HG02840 (cell line): ENCODE results near the gene PNCK.

Experiments used
- ATAC-seq: cut with Tn5 transposase; IDR thresholded peaks from one replicate; pipeline ENCODE4 v1.9.1; 2021; ENCODE audit warnings: mild to moderate bottlenecking, moderate library complexity, moderate number of reproducible peaks; ENCODE audit not compliant: unreplicated experiment, low FRiP score

The PNCK gene

DNA sequence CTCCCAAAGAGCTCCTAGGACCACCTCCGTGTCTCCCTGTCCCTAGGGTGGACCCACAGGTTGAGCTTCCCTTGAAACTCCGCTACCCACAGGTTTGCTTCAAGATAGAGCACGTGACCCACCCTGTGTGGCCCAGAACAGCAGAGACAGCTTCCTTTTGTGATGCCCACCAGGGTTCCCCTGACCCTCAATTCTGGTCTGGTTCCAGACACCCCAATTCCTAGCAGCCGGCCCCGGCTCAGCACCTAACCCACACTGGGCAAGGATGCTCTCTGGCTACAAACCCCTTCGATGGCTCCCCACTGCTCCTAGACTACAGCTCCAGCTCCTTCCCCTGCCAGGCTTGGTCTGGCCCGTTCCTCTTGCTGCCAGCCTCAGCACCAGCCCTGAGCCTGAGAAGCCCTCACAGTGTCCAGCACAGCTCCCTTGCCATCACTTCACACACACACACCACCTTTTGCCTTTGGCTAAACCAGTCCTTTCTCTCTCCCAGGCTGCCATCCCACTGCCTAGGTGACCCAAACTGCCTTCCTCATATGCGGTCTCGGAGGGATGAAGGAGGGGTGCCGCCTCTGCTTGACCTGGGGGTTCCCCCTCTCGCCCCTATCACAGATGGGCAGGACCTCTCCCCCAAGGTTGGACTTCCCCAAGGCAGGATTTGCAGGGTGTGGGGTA, 6.2 kb downstream of the PNCK start:
- ATAC-seq, result no peak

DNA sequence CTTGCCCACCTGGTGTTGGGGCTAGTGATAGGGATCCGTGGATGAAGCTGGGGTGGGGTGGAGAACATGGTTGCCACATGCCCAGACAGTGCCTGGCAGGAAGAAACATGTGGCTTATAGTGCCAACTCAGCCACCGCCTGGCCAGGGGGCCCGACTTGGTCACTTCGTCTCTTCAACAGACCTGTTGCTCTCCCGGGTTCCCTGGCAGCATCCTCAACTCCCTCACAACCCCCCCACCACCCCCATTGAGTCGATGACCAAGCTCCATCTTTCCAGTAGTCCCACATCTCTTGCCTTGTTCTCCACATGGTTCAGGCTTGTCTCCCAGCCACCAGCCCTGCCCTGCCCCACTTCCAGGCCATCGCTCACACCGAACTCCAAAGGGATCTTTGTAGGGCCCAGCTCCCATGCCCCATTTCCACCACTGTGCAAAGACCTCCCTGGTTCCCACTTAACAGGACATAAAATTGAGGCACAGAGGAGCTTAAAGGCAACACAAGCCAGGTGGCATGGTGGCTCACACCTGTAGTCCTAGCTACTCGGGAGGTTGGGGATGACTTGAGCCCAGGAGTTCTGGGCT, 7.8 kb downstream of the PNCK start:
- no peak for ATAC-seq

DNA sequence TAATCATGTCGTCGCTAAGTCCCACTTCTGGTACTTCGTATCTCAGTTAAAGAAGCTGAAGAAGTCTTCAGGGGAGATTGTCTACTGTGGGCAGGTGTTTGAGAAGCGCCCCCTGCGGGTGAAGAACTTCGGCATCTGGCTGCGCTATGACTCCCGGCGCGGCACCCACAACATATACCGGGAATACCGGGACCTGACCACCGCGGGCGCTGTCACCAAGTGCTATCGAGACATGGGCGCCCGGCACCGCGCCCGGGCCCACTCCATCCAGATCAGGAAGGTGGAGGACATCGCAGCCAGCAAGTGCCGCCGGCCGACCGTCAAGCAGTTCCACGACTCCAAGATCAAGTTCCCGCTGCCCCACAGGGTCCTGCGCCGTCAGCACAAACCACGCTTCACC, 11.3 kb downstream of the PNCK start:
- ATAC-seq, result no peak

DNA sequence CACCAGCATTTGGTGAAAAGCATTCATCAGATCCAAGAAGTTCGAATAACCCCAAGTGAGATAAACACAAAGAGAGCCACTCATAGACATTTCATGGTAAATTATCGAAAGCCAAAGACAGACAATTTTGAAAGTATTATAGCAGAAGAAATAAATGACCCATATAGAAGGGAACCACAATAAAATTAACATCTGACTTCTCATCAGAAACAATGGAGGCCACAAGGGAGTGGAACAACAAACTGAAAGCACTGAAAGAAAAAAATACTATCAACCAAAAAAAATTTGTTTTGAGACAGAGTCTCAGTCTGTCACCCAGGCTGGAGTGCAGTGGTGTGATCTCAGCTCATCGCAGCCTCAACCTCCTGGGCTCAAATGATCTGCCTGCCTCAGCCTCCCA, 14.3 kb downstream of the PNCK start:
- no peak for ATAC-seq

DNA sequence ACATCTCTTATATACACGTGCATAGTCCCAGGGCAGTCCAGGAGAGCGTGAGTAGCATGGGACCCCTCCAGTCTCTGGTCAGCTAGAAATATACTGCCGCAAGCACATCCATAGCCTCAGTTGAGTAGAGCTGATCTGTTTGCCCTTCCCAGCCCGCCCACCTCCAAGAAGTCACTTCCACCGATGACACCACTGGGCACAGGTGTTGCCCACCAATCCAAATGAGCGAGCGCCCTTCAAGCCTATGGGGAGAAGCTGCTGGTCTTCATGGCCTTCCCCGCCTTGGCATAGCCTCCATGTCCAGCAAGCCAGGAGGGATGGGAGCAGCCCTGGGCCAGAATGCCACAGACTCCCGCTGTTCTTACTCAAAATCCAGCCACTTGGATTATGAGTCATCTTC, 16.5 kb downstream of the PNCK start:
- ATAC-seq, result no peak

DNA sequence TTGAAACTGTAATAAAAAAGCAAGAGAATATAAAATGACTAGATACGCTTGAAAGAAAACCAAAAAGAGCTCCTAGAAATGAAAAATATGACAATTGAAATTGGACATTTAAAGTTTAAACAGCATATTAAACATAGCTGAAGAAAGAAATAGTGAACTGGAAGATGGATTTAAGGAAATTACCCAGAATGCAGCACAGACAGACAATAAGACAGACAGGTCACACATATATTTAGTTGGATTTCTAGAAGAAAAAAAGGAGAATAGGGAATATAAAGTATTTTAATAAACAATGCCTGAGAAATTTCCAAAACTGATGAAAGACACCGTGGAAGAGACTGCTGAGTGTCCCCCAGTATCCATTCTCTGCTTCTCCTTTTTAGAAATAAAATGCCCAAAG, 20.1 kb downstream of the PNCK start:
- ATAC-seq, result no peak

DNA sequence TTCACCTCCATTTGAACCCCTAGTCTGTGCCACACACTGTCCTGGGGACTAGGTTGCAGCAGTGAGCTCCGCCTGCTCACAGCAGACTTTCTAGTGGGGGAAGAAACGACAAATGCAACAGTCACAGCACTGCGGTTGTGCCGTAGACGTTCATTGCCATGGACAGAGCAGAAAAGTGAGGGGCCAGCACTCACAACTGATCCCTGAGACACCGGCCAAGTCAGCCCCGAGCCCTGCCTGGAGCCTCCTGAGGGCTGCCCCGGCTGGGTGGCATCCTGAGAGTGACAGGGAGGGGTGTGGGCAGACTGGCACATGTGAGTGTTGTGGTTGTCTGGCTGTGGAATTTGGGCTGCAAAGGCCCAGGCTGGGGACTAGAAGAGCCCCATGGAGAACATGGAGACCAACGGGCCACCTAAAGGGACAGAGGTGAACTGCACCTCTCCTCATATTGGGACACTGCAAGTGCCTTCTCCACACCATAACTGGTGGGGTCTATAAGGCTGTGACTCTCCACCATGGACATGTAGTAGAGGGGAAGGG, 22.0 kb downstream of the PNCK start:
- no peak for ATAC-seq

DNA sequence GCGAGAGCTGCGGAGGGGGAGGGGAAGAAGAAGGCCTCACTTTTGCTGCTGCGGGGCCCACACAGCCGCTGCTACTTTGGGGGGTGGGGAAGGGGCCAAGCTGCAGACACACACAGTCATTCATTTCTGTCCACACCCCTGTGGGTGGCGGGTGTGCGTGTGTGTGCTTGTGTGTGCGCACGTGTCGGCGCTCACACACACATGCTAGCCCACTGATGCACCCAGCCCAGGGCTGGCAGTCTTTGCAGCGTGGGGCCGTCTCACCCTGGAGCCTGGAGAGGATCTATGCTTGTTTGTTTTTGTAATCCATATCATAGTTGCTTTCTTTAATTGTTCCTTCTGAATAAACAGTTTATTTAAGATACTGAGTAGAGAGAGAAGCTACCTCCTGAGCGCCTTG, 22.7 kb downstream of the PNCK start:
- no peak for ATAC-seq

DNA sequence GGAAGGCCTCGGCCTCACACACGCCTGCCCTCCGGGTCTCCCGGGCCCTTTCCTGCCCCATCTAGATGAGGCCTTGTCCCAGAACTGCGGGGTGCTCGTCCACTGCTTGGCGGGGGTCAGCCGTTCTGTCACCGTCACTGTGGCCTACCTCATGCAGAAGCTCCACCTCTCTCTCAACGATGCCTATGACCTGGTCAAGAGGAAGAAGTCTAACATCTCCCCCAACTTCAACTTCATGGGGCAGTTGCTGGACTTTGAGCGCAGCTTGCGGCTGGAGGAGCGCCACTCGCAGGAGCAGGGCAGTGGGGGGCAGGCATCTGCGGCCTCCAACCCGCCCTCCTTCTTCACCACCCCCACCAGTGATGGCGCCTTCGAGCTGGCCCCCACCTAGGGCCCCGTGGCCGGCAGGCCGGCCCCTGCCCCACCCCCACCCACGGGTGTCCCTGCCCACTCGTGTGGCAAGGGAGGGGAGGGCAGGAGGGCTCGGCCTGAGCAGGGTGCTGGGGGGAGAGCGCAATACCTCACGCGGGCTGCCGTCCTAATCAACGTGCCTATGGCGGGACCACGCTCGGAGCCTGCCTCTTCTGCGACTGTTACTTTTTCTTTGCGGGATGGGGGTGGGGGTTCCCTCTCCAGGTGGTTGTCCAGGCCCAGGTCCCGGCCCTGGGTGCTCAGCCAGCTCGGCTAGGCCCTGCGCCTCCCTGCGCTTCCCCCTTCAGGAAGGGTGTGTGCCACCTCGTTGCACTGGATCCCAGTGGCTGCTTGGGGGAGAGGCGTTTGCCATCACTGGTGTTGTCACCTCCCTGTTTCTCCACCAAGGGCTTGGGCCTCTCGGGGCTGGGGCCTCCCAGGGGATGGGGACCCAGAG, 23.5 kb downstream of the PNCK start:
- no peak for ATAC-seq

DNA sequence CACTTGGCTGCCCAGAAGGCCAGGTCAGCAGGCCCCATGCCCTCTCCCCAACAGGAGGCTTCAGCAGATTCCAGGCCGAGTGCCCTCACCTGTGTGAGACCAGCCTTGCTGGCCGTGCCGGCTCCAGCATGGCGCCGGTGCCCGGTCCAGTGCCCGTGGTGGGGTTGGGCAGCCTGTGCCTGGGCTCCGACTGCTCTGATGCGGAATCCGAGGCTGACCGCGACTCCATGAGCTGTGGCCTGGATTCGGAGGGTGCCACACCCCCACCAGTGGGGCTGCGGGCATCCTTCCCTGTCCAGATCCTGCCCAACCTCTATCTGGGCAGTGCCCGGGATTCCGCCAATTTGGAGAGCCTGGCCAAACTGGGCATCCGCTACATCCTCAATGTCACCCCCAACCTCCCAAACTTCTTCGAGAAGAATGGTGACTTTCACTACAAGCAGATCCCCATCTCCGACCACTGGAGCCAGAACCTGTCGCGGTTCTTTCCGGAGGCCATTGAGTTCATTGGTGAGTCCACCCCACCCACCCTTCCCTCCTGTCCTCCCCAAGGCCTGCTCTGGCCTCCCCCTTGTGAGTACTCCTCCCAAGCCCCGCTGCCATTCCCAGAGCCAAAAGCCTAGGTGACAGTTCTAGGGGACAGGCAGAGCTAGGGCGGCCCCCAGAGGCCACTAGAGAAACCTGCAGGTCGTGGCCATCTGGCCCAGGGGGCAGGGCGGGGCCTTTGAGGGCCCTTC, 24.3 kb downstream of the PNCK start:
- ATAC-seq, result no peak

DNA sequence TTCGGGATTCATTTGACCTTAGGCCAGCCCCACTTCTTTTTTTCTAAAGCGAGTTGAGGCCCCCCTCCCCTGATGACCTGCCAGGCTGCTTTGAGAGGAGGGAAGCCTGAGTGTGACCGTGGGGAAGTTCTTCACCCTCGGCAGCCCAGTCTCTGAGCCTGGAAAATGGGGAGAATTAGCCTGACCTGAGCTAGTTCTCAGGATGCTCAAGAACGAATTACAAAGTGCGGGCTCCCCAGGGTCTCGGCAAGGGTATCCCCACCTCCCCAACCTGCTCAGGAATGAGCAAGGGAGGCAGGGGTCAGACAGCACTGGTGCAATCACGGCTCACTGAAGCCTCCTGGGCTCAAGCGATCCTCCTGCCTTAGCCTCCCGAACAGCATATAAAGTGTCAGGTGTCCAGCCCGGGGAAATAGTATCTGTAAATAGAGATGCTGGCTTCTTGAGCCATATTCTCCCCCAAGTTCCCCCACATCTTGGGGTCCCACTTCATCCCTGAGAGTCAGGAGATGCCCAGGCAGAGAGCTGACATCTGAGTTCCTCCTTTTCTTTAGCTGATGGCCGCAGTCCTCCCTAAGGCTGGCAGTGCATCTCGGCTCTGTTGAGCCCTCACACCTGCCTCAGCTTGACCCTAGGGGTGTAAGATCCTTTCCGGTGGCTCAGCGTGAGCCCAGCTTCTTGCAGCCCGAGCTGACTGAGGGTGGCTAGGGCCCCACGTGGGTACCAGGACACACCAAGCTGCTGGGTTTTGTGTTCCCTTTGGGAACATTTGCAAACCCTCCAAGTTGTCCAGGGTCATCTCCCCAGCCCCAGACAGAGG, 25.0 kb downstream of the PNCK start:
- no peak for ATAC-seq

DNA sequence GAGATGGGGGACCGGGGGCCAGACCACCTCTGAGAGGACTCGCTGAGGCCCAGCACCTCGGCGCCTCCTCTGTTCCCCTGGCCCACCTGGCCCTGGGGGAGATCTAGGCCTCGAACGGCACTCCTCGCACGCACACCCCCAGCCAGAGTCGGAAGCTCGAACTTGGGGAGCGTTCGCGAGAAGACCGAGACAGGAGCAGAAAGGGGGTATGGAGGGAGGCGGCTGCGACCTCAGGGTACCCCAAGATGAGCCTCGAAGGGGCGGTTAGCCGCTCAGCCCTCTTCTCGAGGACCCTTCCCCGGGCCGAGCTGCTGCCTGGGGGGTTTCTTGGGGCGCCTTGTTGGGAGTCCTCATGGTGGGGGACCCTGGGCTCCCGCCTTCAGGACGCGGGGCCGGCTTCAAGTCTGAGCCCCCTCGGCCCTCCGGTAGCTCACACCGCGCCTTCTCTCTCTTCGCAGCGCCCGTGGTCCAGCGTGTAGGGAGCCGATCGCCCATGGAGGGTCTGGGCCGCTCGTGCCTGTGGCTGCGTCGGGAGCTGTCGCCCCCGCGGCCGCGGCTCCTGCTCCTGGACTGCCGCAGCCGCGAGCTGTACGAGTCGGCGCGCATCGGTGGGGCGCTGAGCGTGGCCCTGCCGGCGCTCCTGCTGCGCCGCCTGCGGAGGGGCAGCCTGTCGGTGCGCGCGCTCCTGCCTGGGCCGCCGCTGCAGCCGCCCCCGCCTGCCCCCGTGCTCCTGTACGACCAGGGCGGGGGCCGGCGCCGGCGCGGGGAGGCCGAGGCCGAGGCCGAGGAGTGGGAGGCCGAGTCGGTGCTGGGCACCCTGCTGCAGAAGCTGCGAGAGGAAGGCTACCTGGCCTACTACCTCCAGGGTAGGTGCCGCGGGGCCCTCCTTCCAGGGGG, 25.9 kb downstream of the PNCK start:
- ATAC-seq, result no peak

DNA sequence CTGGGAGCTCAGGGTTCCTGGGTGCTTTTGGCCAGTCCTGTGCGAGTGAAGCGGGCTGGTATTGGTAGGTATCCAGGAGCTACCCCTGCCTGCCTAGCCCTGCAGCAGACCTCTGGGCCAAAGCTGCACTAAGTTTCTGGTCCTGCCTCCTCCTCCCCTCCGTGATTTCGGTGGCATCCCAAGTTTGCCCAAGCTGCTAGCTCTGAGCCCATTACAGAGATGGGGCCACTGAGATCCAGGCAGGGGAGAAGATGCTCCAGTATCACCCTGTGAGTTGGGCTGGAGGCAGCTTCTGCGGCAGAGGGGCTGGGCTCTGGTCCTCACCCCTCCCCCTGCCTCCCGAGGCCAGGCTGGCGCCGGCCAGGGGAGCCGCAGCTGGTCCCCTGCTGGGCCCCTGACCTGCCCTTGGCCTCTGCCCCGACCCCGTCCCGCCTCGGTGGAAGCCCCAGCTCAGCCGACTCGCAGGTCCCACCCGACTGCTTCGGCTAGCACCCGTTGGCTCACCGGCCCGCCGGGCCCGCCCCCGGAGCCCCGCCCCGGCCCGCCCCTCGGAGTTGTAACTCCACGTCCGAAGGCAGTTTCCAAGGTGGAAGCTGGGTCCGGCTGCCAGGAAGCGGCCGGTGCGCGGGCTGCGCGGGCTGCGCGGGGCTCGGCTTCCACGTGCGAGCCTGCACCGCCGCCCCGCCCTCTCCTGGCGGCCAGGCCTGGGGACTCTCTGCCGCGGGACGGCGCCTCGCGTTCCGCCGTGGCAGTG, 26.8 kb downstream of the PNCK start, which contains the start of gene DUSP9:
Gene DUSP9, plus strand, starts transcription at position 584 of the 754 bp plus-strand sequence. CDS start 751 bp downstream, outside the sequence.
- ATAC-seq, result no peak

DNA sequence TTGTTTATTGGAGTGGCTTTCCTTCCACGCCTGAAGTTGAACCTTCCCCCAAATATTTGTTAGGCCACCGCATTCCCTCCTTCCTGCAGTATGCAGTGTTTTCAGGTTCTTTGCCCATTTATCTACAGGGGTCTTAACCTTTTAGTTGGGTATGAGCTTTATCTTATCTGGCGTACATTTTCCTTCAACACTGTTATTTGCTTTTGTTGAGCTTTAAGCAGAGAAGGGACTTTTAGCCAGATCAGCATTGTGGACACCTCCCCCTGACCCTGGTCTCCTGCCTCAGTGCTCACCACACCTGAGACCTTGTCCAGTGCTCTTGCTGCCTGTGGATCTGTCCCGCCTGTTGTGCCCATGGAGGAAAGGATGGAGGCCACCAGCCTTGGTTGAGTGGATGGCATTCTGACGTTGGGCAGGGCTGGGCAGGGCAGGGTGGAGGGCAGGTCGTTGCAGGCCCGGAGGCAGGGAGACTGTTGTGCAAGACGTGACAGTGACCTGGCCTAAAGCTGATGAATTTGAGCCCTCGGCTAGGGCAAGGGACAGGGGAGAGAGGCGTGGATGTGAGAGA, 27.6 kb downstream of the PNCK start:
- no peak for ATAC-seq

DNA sequence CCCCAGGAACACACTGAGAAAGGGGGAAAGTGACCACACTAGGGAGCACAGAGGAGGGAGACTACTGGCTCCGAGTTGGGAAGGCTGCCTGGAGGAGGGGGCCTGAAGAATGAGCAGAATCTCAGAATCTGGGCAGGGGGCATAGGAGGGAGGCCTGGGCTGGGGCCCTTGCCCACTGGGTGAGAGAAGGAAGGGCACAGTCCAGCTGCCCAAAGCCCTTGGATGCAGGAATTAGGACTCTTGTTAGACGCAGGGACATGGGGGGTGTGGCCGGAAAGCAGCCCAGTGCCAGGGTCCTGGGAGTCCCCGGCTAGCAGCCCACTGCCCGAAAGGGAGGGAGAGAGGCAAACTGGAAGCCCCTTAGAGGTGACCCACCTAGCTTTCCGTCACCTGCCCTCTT, 28.5 kb downstream of the PNCK start:
- no peak for ATAC-seq

DNA sequence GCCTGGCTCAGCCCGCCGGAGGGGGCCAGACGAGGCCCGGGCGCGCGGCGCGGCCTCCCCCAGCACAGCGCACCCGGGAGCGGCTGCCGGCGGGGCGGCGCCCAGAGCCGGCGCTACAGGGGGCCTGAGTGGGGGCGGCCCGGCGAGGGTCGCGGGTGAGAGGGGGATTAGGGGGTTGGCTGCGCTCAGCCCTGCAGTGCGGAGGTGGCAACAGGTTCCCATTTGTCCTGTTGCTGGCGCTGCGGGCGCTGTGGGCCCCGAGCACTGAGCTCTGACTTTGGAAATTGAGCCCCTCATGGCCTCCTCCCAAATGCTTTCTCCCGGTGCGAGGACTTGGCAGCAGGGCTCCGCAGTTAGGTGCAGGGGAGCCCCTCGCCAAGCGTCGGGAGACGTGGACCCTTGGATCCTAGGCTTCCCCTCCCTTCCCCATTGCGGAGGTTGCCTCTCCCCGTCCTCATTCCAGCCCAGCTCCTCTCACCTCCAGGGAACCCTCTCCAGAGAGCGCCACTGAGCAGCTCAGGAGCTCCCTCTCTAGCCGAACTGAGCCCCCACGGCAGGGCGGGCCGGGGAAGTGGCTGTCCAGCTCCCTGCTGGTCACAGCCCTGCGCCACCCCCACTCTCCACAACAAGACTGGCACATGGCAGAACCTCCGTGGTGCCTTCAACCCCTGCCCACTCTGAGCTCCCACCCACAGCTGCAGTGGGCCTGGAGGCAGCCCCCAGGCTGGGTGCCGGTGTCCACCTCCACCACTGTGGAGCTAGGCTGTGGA, 29.1 kb downstream of the PNCK start:
- no peak for ATAC-seq
